ENCODE results near the gene FMN1.
A peak's percentile ranks its signal among the peaks of the same experiment; 100 is the strongest.
"Not testable (repeated sequence)": the region's sequence is repeated elsewhere in the genome, so short reads cannot be mapped to it uniquely, and the experiment has no call there.

Gene FMN1

DNA sequence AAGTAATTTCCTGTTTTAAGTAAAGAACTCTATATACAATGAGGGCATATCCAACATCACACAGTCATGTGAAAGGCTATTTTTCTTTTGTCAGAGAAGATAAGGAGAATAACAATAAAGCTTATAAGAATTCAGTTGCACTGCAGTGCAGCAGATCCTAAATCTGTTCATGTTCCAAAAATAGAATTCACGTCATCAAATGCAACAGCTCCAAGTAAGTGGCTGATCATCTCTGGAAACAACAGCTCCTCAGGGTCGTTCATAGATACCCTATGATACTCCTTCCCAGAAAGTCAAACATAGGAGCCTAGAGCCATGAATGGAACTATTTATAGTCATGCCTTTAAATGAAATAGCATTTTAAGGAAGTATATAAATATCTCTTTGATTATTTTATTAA, 100.2 kb downstream of the FMN1 start:
- DNase-seq (ENCODE audit: low spot score), result no peak

DNA sequence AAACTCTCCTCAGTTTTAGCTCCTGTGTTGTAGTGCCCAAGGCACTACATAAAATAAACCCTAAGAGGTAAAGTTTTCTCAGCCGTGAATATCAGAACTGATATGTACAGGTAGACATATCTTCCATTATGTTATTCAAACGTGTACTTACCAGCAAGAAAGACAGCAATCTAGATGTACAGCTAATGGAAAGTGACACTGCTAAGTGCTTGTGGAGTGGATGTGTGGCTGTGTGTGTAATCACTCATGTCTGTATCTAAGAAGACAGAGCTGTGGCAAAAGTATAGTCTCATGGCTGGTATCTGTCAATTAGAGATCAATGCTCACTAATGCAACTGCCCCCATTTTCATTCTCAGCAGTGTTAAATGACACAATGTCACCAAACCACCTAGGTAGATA, 101.3 kb downstream of the FMN1 start:
- DNase-seq (ENCODE audit: low spot score), result no peak

DNA sequence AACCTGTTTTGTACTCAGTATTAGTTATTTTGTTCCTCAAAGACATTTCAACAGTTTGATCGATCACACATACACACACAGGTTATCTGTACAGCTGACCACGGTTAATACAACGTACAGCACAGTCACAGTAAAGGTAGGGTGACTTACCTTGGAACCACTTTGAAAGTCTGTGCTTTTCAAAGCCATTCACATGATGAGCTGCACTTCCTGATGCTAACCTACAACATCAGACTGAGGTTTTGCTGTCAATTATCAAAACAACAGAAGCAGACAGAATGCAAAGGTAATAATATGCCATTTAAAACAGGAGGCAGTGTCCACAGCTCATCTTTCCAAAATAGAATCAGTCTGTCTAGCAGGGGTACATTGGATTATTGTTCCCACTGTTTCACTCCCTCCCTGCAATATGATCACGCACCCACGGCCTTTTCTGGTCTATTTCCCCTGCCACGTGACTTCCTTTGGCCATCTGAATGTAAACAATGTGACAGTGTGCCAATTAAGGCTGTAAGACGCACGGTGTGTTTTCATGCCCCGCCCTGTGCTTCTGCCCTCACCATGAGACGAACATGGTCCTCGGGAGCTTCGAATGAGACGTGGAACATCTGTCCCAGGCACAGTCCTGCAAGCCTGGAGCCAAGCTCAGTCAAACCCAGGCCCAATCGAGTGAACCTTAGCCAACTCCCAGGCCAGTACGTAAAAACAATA, 102.4 kb downstream of the FMN1 start:
- DNase-seq (ENCODE audit: low spot score), result no peak

DNA sequence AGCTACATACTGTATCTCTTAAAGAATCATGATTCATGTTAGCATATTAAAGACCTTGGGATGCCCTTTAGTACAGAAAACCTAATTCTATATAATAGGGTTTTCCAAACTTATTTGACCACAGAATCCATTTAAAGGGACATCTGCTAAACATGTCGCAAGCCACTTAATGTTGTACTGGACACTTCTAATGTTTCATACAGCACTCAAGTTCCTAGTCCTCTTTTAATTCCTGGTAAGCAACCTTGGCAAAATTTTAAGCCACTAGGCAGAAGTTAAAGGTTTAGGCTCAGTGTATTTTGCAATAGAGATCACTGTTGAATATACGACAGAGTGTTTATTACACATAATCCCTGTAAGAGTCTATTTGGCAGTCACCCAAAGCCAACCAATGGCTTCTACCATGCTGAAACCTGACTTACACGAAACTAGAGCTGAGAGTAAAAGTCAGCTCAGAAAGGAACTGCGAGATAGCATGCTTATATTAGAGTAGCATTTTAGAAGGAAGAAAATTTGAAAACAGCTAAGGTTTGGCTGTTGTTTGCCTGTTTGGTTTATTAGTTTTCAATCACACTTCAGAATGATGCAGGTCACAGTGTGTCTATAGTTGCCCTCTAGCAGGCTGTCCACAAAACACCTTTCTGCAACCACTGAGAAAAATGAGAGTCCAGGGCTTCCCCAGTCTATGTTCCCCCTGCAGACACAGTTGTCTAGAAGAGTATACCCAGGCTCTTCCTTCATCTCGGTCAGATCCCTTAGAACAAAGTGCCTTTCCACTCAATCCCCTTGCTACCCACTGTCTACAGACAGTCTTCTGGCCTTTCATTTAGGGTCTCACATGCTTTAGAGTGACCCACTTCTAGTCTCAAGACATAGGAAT, 104.4 kb downstream of the FMN1 start:
- DNase-seq (ENCODE audit: low spot score), result no peak

DNA sequence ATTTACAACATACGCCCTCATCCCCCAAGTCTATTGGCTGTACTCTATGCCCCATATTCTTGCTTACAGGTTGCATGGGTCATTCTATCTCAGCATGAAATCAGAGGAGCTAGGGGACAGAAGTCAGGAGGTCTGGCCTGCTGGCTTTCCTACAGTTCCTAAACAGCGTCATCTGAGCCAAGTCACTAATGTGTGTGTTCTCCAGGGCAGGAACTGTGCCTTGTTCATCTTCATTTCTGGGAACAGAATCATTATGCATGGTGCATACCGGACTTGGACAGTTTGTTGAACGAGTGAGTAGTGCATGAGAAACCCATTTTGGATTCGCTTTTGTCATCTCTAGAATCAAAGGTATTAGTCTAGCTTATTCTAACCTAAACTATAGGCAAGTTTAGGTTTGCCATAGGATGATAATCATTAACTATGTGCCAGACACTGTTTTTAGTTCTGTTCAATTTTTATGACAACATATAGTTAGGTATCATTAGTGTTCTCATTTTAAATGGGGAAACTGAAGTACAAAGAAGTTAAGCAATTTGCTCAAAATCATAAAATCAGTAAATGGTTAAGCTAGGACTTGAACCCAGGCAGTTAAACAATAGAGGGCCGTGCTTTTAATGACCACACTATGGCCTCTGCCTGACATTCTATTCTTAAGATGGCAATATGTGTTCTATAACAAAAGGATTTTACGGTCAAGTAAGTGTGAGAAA, 105.2 kb downstream of the FMN1 start:
- no peak for DNase-seq (ENCODE audit: low spot score)

DNA sequence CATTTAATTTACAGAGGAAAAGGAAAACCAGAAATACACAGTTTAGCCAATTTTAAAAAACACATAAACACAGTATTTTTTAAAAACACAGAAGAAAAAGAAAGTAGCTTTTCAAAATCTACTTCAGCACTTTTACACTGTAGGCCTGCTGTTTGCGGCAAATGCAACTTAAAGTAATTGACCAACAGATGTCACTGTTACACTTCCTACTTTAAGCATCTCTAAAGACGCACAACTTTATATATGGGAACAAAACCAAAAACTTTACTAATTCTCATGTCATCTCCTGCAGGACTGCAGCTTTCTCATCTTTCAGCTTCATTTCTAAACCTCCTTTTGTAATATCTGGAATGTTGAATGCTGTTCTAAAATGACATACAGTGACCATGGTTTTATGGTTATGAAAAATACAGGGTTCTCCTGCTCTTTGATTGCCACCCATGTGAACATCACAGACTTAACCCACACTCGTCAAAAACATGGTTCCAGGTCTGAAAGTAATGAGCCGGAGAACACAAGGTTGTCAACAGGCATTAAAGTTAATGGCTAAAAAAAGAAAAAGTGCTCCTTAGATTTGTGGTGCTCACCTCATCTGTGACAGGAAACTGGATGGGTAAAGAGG, 107.9 kb downstream of the FMN1 start:
- DNase-seq (ENCODE audit: low spot score), result no peak

DNA sequence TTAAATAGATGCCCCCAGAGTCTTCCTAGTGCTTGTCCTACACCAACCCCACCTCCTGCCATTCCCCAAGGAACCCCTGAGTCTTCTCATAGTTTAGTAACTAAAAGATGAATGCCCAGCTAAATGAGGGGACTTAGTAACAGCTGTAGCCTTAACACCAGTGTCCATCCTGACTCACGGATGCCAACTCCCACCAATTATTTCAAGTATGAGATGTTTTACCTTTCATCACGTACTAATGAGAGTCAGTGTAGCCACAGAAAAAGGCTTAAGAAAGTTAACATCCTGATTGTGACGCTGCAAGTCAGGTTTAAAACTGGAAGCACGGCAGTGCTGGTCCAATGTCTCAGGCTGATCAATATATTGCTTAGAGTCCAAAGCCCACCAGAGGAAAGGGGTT, 109.9 kb downstream of the FMN1 start:
- DNase-seq (ENCODE audit: low spot score), result no peak

DNA sequence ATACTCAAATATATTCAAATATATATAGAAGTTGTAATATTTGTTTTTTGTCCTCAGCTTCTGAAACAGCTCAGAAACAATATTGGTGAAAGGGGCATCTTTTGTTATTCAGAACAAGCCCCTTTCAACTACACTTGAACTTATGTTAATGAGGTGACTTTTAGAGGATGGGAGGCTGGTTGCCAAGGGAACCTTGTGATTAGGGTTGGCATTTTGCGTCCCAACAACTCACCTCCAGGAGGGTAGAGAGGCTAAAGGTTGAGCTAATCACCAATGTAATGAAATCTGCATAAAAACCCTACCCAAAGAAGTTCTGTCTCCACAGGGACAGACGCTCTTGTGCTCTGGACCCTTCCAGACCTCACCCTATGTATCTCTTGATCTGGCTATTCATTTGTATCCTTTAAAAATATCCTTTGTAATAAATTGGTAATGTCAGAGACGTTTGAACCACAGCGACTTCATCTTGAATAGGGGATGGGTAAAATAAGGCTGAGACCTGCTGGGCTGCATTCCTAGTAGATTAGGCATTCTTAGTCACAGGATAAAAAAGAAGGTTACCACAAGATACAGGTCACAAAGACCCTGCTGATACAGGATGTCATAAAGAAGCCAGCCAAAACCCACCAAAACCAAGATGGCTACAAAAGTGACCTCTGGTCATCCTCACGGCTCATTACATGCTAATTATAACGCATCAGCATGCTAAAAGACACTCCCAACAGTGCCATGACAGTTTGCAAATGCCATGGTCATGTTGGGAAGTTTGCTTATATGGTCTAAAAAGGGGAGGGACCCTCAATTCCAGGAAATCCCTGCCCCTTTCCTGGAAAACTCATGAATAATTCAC, 111.1 kb downstream of the FMN1 start:
- no peak for DNase-seq (ENCODE audit: low spot score)

DNA sequence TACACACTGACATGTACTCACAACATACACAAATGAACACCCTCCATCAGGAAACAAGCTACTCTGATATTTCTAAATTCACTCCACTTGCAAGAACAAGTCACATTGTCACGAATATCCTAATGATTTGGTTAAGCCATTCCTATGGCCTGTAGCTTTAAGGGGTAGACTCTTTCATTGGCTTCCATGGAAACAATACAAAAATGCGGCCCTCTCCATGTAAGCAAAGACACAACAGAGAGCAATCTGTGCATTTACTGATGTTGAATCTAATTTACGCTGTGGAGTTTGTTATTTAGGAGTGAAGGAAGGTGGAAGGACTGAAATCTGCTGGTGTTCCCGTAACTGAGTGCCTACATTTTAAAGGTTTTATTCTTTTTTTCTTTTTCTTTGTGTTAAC, 114.5 kb downstream of the FMN1 start:
- DNase-seq (ENCODE audit: low spot score), result no peak

DNA sequence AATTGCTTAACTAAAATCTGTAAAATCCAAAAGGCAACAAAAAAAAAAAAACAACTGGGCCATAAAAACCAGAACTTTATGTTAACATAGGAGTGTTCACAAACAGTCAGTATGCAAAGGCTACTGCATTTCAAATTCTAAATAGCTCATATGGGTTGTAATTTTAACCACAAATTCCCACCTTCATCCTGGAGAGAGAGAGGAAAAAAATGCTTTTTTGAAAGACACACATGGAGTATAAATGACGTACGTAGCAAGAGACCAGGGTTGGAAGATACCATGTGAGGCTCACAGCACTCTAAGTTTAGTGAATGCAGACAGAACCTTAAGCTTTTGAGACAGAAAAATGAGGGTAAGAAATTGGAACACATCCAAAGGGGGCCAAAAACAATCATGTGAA, 115.9 kb downstream of the FMN1 start:
- DNase-seq (ENCODE audit: low spot score), result no peak

DNA sequence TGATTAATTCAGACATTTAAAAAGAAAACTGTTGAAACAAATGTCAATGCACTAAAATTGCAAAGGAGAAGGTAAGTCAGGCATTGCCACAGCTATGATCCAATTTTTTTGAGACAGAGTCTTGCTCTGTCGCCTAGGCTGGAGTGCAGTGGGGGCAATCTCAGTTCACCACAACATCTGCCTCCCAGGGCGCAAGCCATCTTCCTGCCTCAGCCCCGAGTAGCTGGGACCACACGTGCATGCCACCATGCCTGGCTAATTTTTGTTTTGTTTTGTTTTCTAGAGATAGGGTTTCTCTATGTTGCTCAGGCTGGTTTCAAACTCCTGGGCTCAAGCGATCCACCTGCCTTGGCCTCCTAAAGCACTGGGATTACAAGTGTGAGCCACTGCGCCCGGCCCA, 117.6 kb downstream of the FMN1 start:
- DNase-seq (ENCODE audit: low spot score), result no peak

DNA sequence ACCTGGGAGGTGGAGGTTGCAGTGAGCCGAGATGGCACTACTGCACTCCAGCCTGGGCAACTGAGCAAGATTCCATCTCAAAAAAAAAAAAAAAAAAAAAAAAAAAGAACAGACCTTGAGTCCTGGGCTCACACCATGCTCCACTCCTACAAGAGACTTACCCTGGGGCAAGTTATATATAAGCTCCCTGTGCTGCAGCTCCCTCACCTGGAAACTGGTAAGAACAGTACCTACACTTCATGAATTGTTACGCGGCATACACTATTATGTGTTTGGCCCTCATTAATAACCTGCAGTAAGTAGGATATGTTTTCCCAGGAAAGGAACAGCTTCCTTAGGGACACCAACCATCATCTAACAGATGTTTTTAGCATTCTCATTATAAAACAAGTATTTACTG, 119.6 kb downstream of the FMN1 start:
- no peak for DNase-seq (ENCODE audit: low spot score)

DNA sequence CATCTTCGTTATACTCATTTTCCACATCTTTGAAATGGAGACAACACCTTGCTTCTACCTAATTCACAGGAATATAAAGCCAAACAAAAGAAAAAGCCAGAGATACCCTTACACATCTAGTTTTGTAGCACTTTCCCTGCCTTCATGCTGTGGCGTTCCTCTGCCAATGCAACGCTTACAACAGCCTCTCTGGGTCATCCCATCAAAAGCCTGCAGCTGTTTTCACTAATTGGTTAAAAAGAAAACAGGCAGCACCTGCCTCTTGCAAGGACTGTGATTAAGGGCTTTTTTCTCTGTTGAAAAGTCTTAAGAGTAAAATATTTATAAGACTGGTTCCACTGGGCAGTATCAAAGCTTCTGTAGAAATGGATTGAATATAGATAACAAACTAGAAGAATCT, 120.3 kb downstream of the FMN1 start:
- no peak for DNase-seq (ENCODE audit: low spot score)

DNA sequence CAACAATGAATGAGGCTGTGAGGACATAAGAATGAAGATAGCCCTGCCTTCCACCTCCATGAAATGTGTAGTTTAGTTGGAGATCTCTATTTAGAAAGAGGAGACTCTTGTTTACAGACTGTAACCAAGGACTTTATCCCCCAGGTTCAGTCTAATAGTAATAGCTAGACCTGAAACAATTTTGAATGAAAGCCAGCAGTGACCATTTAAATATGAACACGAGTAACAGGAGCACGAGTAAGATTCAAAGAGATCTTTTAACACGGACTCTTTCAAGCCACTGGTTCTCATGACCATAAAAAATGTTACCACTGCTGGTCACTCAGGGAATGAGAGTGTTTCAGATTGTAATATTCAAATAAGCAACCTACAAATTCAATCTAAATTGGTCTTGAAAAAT, 123.1 kb downstream of the FMN1 start:
- DNase-seq (ENCODE audit: low spot score), result no peak

DNA sequence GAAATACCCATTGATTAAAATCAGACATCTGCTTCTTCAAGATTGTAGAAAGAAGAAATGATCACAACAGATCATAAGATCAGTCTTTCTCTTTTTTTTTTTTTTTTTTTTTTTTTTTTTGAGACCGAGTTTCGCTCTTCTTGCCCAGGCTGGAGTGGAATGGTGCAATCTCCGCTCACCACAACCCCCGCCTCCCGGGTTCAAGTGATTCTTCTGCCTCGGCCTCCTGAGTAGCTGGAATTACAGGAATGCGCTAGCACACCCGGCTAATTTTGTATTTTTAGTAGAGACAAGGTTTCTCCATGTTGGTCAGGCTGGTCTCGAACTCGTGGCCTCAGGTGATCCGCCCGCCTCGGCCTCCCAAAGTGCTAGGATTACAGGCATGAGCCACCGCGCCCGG, 124.6 kb downstream of the FMN1 start:
- DNase-seq (ENCODE audit: low spot score), result not testable (repeated sequence)

DNA sequence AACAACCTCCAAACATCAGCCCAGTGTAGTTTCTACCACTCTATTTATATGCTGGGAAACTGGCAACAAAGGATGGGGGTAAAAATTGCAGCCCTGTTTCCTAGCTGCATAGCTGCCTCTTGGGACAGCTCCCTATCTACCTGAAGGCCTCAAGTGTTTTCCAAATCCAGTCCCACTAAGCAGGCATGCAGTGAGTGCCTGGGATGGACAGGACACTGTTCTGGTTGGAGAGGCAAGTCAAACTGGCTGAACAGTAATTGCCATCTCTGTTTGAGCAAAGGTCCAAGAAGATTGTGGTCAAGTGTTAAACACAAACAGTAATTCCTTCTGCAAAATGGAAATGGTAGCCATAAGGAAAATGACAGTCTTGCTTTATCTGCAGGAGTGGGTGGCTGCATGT, 125.4 kb downstream of the FMN1 start:
- DNase-seq (ENCODE audit: low spot score), result no peak

DNA sequence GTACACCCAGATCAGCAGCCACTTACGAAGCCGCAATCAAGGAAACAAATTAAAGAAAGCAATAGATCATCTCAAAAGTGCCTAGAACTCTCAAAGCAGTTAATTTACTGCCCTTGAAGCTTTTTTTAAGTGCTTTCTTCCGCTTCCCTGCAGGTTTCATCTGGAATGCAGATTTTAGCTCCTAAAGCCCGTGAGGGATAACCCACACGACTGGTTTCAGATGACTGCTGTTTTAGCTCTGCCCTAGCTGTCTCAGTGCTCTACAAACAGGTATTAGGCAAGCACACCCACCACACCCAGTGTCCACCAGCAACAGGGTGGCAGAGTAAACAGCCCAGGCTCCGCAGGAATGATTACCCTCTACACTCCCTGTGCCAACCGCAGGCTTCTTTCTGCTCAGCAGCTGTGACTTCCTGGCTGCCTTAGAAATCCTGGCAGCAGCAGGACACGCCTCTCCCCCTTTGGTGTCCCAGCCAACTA, 126.0 kb downstream of the FMN1 start:
- DNase-seq (ENCODE audit: low spot score), result peak; percentile 68

DNA sequence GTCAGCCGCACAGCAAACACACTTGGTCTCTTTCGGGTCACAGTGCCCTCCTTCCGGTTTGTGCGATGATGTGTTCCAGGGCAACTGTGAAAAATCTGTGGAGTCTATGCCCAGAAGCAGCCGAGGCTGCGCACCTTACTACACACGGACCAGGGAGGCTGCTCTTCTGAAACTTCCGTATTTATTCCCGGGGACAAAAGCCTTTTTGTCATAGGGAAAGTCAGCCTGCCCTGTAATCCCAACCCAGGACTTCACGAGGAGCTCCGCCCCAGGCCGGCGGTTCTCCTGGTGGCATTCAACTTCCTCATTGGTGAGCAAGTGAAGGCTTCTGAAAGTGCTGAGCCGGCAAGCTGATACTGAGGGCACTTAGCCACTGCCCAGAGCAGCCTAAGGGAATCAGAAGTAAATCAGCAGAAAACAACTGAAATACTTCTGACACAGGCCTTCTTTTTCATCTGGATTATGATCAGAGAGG, 126.5 kb downstream of the FMN1 start:
- peak; percentile 67 for DNase-seq (ENCODE audit: low spot score)

DNA sequence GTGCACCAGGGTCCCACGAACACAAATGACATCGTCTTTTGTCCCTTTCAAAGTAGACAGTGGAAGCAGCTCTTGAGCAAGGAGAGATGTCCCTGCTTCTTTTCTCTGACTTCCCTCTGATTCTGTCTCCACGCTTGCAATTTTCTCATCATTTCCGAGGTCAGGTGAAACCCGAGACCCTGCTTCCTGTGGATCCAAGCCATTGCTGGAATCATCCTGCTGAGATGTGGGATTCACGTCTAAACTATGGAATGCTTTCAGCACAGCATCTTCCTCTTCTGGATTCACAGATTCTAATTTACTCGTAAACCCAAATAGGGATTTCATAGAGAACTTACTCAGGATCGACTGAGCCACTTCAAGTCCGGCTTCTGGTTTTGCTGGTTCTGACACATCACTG, 127.1 kb downstream of the FMN1 start:
- no peak for DNase-seq (ENCODE audit: low spot score)

DNA sequence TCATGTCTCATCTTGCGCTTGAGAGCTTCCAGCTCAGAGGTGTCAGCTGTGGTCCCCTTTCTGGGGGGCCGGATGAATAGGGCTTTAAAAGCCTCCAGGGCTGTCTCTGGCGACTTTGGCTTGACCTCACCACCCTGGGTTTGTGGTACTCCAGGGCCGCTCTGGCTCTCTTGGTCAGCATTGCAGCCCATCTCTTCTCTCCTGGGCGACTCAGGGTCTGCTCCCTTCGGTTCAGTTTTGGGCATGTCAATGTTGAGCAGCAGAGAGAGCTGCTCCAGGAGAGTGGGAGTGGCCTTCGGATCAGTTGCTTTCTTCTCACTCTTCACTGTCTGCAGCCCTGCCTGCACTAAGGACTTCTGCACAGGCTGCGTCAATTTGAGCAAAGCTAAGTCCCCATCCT, 127.9 kb downstream of the FMN1 start:
- no peak for DNase-seq (ENCODE audit: low spot score)

DNA sequence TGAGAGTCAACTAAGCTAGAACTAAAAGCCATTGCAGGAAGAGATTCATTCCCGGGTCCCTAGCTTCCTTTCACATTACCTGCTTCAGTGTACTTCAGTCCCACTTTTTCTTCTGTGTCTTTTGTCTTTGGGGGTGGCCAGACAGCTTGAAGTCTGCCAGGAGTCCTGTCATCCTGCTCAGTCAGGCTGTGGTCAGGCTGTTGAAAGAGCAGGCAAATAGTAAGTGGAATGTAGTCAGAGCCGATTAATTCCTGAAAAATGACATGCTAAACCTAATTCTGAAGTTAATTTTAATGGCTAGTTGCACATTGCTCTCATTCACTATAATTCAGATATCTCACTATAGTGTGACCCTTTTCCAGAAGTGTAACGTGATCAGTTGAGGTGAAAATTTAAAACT, 129.6 kb downstream of the FMN1 start:
- DNase-seq (ENCODE audit: low spot score), result no peak
